ENCODE results near the gene UBE2D4.
A peak's percentile ranks its signal among the peaks of the same experiment; 100 is the strongest.
"Not testable (repeated sequence)": the region's sequence is repeated elsewhere in the genome, so short reads cannot be mapped to it uniquely, and the experiment has no call there.

Gene UBE2D4

GRCh38 chr7:43969586-43969985 lies 43.4 kb downstream of the UBE2D4 start:
- H3K4me3 Mint-ChIP-seq; DNase-seq; H3K36me3 Mint-ChIP-seq (ENCODE audit: low read depth); H3K4me1 Mint-ChIP-seq (ENCODE audit: low read depth); H3K27ac Mint-ChIP-seq; H3K9me3 Mint-ChIP-seq; H3K27me3 Mint-ChIP-seq: not testable (repeated sequence)

DNA sequence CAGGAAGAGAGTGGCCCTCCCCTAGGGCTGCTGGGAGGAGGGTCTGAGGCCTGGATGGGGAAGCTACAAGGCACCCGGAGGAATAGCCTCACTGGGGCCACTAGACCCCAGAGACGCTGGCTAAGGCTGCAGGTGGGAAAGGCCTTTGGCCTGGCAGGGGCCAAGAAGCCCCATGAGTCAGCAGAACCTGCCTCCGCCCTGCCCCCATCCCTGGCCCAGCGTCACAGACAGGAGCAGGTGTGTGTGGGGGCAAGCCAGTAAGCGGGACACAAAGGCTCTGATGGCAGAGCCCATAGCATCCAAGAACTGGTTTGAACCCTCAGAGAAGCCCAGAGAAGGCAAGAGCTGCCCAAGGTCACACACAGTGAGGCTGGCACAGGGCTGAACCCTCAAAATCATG lies 44.5 kb downstream of the UBE2D4 start:
- H3K9me3 Mint-ChIP-seq; H3K4me3 Mint-ChIP-seq; H3K27me3 Mint-ChIP-seq; H3K4me1 Mint-ChIP-seq (ENCODE audit: low read depth); H3K36me3 Mint-ChIP-seq (ENCODE audit: low read depth); H3K27ac Mint-ChIP-seq; DNase-seq: not testable (repeated sequence)

DNA sequence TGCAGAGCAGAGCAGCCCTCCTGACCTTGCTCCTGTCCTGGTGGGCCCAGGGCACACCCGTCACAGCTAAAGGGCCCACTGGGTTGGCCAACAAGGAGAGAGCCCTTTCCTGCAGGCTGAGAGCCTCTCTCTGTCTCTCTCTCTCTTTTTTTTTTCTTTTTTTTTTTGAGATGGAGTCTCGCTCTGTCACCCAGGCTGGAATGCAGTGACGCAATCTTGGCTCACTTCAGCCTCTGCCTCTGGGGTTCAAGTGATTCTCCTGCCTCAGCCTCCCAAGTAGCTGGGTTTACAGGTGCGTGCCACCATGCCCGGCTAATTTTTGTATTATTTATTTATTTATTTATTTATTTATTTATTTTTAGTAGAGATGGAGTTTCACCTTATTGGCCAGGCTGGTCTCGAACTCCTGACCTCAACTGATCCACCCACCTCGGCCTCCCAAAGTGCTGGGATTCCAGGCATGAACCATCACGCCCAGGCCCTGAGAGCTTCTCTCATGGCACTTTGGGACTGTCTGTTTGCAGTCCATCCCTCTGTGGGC lies 47.9 kb downstream of the UBE2D4 start:
- not testable (repeated sequence) for H3K4me1 Mint-ChIP-seq (ENCODE audit: low read depth); H3K4me3 Mint-ChIP-seq; H3K27ac Mint-ChIP-seq; H3K27me3 Mint-ChIP-seq; H3K36me3 Mint-ChIP-seq (ENCODE audit: low read depth); DNase-seq; H3K9me3 Mint-ChIP-seq

DNA sequence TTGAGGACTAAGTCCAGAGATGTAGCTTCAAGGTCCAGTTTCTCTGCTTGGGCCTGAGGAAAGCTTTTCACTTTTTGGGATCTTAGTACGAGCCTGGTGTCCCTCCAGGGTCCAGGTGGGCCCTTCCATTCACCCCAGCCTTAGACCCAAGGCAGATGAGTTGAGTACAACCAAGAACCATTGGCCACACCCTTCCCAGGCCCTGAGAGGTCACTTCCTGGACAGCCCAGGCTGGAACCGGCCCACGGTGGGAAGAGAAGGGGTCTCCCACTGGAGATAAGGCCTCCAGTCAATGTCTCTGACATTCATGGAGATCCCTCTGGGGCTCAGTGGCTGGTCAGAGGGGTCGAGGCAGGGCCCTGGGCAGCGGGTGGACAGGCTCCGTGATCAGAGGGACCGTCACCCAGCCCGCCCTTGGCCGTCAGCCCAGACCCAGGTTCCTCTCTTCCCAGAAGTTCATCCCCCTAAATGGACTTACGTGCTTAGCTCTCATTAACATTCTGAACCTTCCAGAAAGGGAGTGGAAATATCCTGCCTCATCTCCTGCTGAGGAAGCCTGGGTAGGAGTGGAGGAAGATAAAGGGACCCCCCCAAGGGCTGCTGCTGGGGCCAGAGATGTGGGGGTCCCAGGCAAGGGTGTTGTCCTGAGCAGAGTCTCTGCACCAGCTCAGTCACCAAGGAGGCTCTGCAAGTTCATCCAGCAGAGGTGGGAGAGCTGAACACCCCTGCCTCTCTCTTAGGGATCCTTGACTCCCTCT lies 48.7 kb downstream of the UBE2D4 start:
- DNase-seq; H3K27me3 Mint-ChIP-seq; H3K4me1 Mint-ChIP-seq (ENCODE audit: low read depth); H3K9me3 Mint-ChIP-seq; H3K27ac Mint-ChIP-seq; H3K4me3 Mint-ChIP-seq; H3K36me3 Mint-ChIP-seq (ENCODE audit: low read depth): not testable (repeated sequence)

- no peak overlapping the region for H3K27ac Mint-ChIP-seq
- DNase-seq: no peak
- H3K4me3 Mint-ChIP-seq: no peak overlapping the region
- H3K36me3 Mint-ChIP-seq (ENCODE audit: low read depth): peaks cover 2% of the 10 kb centered on the region
- no peaks in the 10 kb centered on the region for H3K4me1 Mint-ChIP-seq (ENCODE audit: low read depth)
- no peaks in the 10 kb centered on the region for H3K27me3 Mint-ChIP-seq
- no peaks in the 10 kb centered on the region for H3K9me3 Mint-ChIP-seq
Observed at GRCh38 chr7:43977525-43977924, 51.3 kb downstream of the UBE2D4 start.

DNA sequence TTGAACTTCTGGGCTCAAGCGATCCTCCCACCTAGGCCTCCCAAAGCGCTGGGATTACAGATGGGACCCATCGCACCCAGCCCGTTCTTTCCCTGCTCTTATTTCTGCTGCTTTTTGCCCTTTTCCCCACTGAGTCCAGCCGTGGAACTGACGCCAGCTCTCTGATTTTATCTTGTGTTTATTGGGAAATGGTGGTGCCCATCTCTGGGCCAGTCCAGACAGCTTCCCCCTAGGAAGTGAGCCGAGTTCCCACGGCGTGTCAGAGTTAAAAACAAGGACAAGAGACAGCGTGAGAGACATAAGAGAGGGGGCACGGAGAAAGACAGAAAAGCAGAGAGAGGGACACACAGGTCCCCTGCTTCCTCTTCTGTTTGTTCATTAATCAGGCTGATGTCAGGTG lies 51.9 kb downstream of the UBE2D4 start:
- not testable (repeated sequence) for H3K4me3 Mint-ChIP-seq; DNase-seq; H3K9me3 Mint-ChIP-seq; H3K4me1 Mint-ChIP-seq (ENCODE audit: low read depth); H3K27ac Mint-ChIP-seq; H3K27me3 Mint-ChIP-seq; H3K36me3 Mint-ChIP-seq (ENCODE audit: low read depth)

DNA sequence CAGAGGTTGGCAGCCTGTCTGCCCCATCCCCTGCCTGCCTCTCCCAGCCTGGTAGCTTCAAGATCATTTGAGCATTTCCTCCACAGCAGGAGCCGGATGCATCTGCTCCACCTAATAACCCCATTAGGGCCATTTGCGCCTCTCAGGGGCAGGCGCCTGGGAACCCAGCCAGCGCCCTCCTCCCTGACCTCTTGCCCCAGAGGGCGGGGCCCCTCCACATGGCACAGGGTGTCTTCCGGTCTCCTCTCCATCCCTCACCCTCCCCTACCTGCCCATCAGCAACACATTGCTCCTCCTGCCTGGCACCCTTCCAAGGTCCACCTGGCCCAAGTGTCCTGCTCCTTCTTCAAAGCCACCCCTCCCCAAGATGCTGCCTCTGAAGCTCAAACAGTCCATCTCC lies 56.6 kb downstream of the UBE2D4 start:
- not testable (repeated sequence) for H3K4me1 Mint-ChIP-seq (ENCODE audit: low read depth); H3K4me3 Mint-ChIP-seq; H3K36me3 Mint-ChIP-seq (ENCODE audit: low read depth); H3K27me3 Mint-ChIP-seq; DNase-seq; H3K27ac Mint-ChIP-seq; H3K9me3 Mint-ChIP-seq

- H3K27me3 Mint-ChIP-seq; H3K36me3 Mint-ChIP-seq (ENCODE audit: low read depth); H3K4me3 Mint-ChIP-seq; H3K4me1 Mint-ChIP-seq (ENCODE audit: low read depth); H3K9me3 Mint-ChIP-seq; H3K27ac Mint-ChIP-seq; DNase-seq: not testable (repeated sequence)
Observed at GRCh38 chr7:43983736-43984135, 57.5 kb downstream of the UBE2D4 start.

GRCh38 chr7:43985904-43986864 lies 59.9 kb downstream of the UBE2D4 start:
- not testable (repeated sequence) for H3K9me3 Mint-ChIP-seq; H3K27me3 Mint-ChIP-seq; H3K27ac Mint-ChIP-seq; H3K4me1 Mint-ChIP-seq (ENCODE audit: low read depth); H3K4me3 Mint-ChIP-seq; H3K36me3 Mint-ChIP-seq (ENCODE audit: low read depth)
- peak; percentile 94 for DNase-seq

DNA sequence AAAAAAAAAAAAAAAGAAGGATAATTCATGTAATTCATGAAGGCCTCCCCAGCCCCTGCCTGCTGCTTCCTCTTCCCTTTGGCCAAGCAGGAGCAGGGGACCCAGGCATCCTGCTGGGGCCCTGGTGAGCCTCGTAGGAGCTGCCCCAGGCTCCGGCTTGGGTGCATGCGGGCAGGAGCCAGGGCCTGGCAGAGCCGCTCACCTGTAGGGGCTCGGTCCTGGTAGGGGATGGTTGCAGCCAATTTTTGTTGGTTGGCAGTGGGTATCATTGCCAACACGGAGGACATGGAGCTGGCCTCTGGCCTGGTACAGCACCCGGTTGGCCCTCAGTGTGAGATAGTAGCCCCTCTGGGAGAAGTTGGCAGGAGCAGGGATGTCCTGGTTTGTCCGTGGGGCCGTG lies 61.2 kb downstream of the UBE2D4 start:
- H3K4me3 Mint-ChIP-seq; H3K9me3 Mint-ChIP-seq; H3K36me3 Mint-ChIP-seq (ENCODE audit: low read depth); H3K4me1 Mint-ChIP-seq (ENCODE audit: low read depth); DNase-seq; H3K27ac Mint-ChIP-seq; H3K27me3 Mint-ChIP-seq: not testable (repeated sequence)

DNA sequence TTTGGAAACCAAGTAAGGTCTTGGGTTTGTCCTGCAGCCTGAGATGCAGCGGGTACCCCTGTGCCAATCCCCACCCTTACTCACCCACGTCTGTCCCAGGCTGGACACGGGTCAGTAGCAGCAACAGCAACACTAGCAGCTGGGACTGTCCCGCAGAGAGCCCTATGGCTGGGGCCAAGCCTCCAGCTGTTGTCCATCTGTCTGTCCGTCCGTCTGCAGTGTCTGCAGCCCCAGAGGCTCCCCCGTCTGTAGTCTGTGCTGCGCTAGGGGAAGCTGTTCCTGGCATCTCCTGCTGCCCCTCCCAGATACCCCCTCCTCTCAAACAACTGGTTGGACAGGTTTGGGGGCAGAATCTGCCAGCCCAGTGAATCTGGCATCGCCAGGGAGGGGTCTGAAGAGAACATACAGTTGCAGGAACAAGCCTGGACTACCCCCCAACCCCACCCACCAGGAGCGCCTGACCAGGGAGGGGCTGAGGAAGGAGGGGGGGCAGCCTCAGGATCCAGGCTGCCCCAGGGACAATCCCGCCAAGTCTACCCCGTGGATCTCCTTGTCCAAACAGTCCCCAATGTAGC lies 63.9 kb downstream of the UBE2D4 start:
- H3K4me3 Mint-ChIP-seq; H3K36me3 Mint-ChIP-seq (ENCODE audit: low read depth); DNase-seq; H3K27ac Mint-ChIP-seq; H3K4me1 Mint-ChIP-seq (ENCODE audit: low read depth); H3K27me3 Mint-ChIP-seq; H3K9me3 Mint-ChIP-seq: not testable (repeated sequence)

DNA sequence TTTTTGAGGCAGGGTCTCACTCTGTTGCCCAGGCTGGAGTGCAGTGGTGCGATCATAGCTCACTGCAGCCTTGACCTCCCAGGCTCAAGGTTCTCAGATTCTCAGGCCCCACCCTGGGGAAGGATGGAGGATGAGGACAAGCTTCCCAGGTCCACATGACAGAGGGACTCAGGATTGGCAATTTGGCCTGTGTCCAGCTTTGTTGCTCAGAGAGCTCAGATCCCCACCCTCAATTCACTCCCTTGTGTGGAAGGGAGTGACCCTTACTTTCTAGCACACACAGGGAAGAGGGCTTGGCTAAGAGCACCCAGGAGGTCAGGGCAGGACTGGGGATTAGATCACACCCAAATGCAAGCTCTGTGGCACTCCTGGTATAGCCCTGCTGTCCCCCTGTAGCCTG lies 64.6 kb downstream of the UBE2D4 start:
- H3K36me3 Mint-ChIP-seq (ENCODE audit: low read depth); H3K27me3 Mint-ChIP-seq: not testable (repeated sequence)

GRCh38 chr7:43992896-43993295 lies 66.7 kb downstream of the UBE2D4 start:
- not testable (repeated sequence) for H3K4me3 Mint-ChIP-seq; H3K4me1 Mint-ChIP-seq (ENCODE audit: low read depth); H3K27ac Mint-ChIP-seq; DNase-seq; H3K36me3 Mint-ChIP-seq (ENCODE audit: low read depth); H3K9me3 Mint-ChIP-seq; H3K27me3 Mint-ChIP-seq

More for the DNA sequence above, 64.6 kb downstream of the UBE2D4 start:
- H3K27ac Mint-ChIP-seq; H3K4me3 Mint-ChIP-seq; DNase-seq; H3K4me1 Mint-ChIP-seq (ENCODE audit: low read depth); H3K9me3 Mint-ChIP-seq: not testable (repeated sequence)

DNA sequence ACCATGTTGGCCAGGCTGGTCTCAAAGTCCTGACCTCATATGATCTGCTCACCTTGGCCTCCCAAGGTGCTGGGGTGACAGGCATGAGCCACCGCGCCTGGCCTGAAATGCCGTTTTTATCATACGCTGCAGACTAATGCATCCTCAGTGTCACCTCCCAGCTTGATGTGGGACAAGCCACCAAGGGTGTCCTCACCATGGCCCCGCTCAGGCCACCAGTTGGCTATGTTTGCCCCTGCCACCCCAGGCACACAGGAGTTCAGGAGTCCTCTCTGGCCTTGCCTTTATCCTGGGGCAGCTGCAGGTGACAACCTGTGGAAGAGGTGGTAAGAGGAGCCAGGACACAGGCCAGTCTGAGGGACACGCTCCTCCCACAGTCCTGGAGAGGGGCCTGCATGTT lies 68.4 kb downstream of the UBE2D4 start:
- H3K9me3 Mint-ChIP-seq: not testable (repeated sequence)

DNA sequence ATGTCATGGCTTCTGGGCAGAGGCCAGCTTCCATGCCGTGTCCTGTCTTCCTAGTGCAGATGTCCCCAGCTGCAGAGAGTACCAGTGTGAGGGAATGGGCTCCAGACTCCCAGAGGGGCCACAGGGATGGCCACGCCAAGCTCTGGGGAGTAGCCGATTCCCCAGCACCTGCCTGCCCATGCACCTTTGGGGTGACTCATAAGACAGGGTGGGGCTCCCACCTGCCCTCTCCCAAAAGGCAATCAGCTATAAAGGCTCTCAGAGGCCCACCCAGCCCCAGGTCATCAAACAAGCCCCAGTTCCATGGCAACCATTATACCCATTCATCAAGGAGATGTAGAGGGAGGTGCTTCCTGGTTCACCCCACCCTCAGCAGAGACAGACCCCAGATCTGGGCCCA lies 71.3 kb downstream of the UBE2D4 start, which contains the start of gene SPDYE1:
SPDYE1 (plus strand) TSS at position 366 of the 400 bp plus-strand sequence. CDS start 2,053 bp downstream, outside the sequence.
- H3K27me3 Mint-ChIP-seq; H3K4me1 Mint-ChIP-seq (ENCODE audit: low read depth): not testable (repeated sequence)

More for the DNA sequence above, 68.4 kb downstream of the UBE2D4 start:
- not testable (repeated sequence) for H3K36me3 Mint-ChIP-seq (ENCODE audit: low read depth); H3K4me3 Mint-ChIP-seq; DNase-seq; H3K27me3 Mint-ChIP-seq; H3K4me1 Mint-ChIP-seq (ENCODE audit: low read depth); H3K27ac Mint-ChIP-seq

More for the DNA sequence above, 71.3 kb downstream of the UBE2D4 start, which contains the start of gene SPDYE1:
- not testable (repeated sequence) for H3K27ac Mint-ChIP-seq; DNase-seq; H3K4me3 Mint-ChIP-seq; H3K36me3 Mint-ChIP-seq (ENCODE audit: low read depth); H3K9me3 Mint-ChIP-seq
